Vagina (tissue), 2 donors: ENCODE results near the gene MAP2K5. TPM values are rescaled to one million over a fixed set of nuclear protein-coding genes. Genes with fewer than 3 reads are reported as not detected.

Source experiments
- DNase-seq, 2 donors: peaks; one replicate each; pipeline ENCODE4 v3.0.0-alpha.2; 2017; ENCODE audit errors: extremely low spot score in 2 of 2
- H3K27ac ChIP-seq: fragments of 200-600 bp; sonication (generic); one replicate; pipeline ENCODE4 v1.5.1; 2019
- H3K27me3 ChIP-seq: fragments of 200-600 bp; sonication (generic); one replicate; pipeline ENCODE4 v1.5.1; 2019
- H3K36me3 ChIP-seq, 2 donors: fragments of 200-600 bp; sonication (generic); one replicate each; pipeline ENCODE4 v1.5.1; 2017 to 2019
- H3K4me1 ChIP-seq: fragments of 200-600 bp; sonication (generic); one replicate; pipeline ENCODE4 v1.5.1; 2019
- H3K4me3 ChIP-seq, 2 donors: fragments of 200-600 bp; sonication (generic); 1 replicate in 1 of 2; 2 replicates in 1 of 2; pipeline ENCODE4 v1.5.1; 2016 to 2019
- H3K9me3 ChIP-seq: fragments of 200-600 bp; sonication (generic); one replicate; pipeline ENCODE4 v1.5.1; 2019
- POLR2A ChIP-seq, 2 donors: fragments of 450-650 bp; IDR thresholded peaks; one replicate each; pipeline ENCODE4 v1.6.1; 2017; ENCODE audit warnings: antibody characterized with exemption in 2 of 2, mild to moderate bottlenecking in 2 of 2, moderate library complexity in 2 of 2
- POLR2AphosphoS5 ChIP-seq, 2 donors: sonication (generic); formaldehyde crosslinking; IDR thresholded peaks; one replicate each; pipeline ENCODE4 v1.9.0; 2017; ENCODE audit warnings: antibody characterized with exemption in 2 of 2, mild to moderate bottlenecking in 2 of 2, low read depth in 1 of 2; ENCODE audit not compliant: insufficient read depth in 1 of 2
- intact Hi-C: fragments of 100-400 bp; cut with DNase I; formaldehyde crosslinking; loops from one replicate; pipeline ENCODE4 v1.15.1; 2023
- total RNA-seq: library from RNA; depleted of rRNA; stranded (reverse); fragments of >200 nt; gene quantifications from one replicate; pipeline ENCODE4 v1.2.3, GENCODE V29; 2016
- TF ChIP-seq, protein P1 (sequence below), 3 experiments: fragments of 450-650 bp in 2 of 3; fragments of 200-600 bp in 1 of 3; sonication (generic) in 1 of 3; IDR thresholded peaks; one replicate each; pipeline ENCODE4 v1.5.1; 2017 to 2019; ENCODE audit warnings: antibody characterized with exemption in 3 of 3, mild to moderate bottlenecking in 2 of 3, moderate library complexity in 2 of 3

The MAP2K5 gene
- total RNA-seq, 1 donor from 2014 or later: 13.5 TPM

DNA sequence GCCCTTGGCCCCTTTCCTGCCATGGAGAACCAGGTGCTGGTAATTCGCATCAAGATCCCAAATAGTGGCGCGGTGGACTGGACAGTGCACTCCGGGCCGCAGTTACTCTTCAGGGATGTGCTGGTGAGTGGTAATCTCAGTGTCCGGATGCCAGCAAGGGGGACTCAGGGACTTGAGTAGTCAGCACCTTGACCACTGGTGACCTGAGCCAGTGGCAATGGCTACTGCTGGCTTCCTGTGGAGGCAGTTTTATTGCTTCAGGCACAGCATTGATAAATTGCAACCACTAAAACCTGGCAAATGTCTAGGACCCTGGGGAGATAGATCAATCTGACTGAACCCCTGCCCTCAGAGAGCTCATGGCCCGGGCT lies 830 bp downstream of the MAP2K5 start:
- no peak for DNase-seq
- H3K9me3 ChIP-seq: no peaks in the 10 kb centered on the region
- H3K27me3 ChIP-seq: no peaks in the 10 kb centered on the region
- H3K27ac ChIP-seq: peak overlapping the region; percentile 82
- no peak for TF ChIP-seq POLR2AphosphoS5 (IDR thresholded peaks at IDR 0.05; ENCODE audit: insufficient read depth in 1 of 2, low read depth in 1 of 2)
- TF ChIP-seq POLR2A (IDR thresholded peaks at IDR 0.05): no peak
- TF ChIP-seq, protein P1, sequence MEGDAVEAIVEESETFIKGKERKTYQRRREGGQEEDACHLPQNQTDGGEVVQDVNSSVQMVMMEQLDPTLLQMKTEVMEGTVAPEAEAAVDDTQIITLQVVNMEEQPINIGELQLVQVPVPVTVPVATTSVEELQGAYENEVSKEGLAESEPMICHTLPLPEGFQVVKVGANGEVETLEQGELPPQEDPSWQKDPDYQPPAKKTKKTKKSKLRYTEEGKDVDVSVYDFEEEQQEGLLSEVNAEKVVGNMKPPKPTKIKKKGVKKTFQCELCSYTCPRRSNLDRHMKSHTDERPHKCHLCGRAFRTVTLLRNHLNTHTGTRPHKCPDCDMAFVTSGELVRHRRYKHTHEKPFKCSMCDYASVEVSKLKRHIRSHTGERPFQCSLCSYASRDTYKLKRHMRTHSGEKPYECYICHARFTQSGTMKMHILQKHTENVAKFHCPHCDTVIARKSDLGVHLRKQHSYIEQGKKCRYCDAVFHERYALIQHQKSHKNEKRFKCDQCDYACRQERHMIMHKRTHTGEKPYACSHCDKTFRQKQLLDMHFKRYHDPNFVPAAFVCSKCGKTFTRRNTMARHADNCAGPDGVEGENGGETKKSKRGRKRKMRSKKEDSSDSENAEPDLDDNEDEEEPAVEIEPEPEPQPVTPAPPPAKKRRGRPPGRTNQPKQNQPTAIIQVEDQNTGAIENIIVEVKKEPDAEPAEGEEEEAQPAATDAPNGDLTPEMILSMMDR (IDR thresholded peaks at IDR 0.05): no peak
- peak overlapping the region; percentile 78 to 80 for H3K4me3 ChIP-seq
- intact Hi-C loops: loop anchor here (5.0 kb wide), 1 partner anchor 294 kb away; no protein-coding TSS in a partner anchor
- H3K36me3 ChIP-seq: peaks cover 0 to 4% of the 10 kb centered on the region in 2 donors
- H3K4me1 ChIP-seq: peaks cover 29% of the 10 kb centered on the region

DNA sequence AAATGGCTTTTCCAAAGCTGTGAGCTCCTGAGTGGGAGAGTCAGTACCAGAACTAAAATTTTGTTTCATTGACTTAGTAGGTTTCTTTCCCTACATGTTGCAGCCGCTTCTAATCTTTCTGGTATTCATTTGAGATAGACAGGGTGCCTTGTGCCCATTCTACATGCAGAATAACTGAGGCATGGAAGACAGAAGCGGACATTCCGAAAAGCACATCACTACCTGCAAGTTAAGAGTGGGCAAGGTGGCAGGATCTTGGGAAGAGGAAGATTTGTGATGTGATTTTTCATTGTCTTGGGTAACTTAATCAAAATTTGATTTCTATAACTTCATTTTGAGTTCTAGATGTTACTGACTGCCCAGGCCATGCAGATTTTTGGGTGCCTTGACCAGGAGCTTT lies 2.0 kb downstream of the MAP2K5 start:
- Histone ChIP-seq H3K36me3 (peaks cover 0 to 4% of the 10 kb centered on the region in 2 donors), H3K27me3 (no peaks in the 10 kb centered on the region), H3K9me3 (no peaks in the 10 kb centered on the region), H3K27ac (no peak overlapping the region), H3K4me3 (no peak overlapping the region), H3K4me1 (peaks cover 29% of the 10 kb centered on the region)
- DNase-seq: no peak
- intact Hi-C loops: loop anchor here (5.0 kb wide), 1 partner anchor 293 kb away; no protein-coding TSS in a partner anchor
- TF ChIP-seq, protein P1 (IDR thresholded peaks at IDR 0.05): no peak
- no peak for TF ChIP-seq POLR2A (IDR thresholded peaks at IDR 0.05)
- no peak for TF ChIP-seq POLR2AphosphoS5 (IDR thresholded peaks at IDR 0.05; ENCODE audit: insufficient read depth in 1 of 2, low read depth in 1 of 2)

DNA sequence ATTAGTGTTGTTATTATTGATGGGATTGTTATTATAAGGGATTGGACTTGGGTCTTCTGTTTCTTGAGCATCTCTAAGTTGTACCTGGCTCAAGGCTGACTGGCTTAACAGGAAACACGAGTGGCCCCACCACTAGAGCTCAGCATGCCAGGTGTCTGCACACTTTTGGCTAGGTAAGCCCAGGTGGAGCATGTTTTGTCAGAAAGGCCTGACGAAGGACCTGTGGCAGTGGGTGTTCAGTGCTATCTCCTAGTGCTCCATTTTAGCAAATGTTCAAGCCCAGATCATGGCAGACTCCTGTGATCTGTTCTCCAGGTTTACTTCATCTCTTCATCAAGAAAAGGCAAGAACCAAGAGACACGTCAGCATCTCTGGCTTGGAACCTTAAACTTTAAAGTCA lies 3.4 kb downstream of the MAP2K5 start:
- Histone ChIP-seq H3K27me3 (no peaks in the 10 kb centered on the region), H3K9me3 (no peaks in the 10 kb centered on the region), H3K4me1 (peaks cover 28% of the 10 kb centered on the region), H3K4me3 (no peak overlapping the region), H3K27ac (no peak overlapping the region), H3K36me3 (peaks cover 0 to 4% of the 10 kb centered on the region in 2 donors)
- TF ChIP-seq, protein P1 (IDR thresholded peaks at IDR 0.05): no peak
- TF ChIP-seq POLR2A (IDR thresholded peaks at IDR 0.05): no peak
- no peak for TF ChIP-seq POLR2AphosphoS5 (IDR thresholded peaks at IDR 0.05; ENCODE audit: insufficient read depth in 1 of 2, low read depth in 1 of 2)
- intact Hi-C loops: no loop called here
- DNase-seq: no peak

DNA sequence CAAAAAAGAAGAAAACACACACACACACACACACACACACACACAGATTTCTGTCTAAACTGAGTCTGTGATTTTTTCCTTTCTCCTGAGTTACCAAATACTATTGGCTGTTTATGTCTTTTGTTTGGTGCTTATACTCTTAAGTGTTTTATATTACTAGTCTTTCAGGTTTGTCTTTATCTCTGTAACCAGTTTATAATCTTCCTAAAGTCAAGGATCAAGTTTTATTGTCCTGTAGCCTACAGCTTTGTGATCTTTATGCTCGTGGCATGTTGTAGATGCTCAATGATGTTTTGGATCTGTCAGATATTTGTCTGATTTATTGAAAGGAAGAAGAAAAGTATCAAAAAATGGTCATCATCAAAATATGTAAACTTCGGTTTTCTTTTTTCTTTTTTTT lies 4.6 kb downstream of the MAP2K5 start:
- Histone ChIP-seq H3K4me1 (peaks cover 20% of the 10 kb centered on the region), H3K27ac (no peak overlapping the region), H3K9me3 (no peaks in the 10 kb centered on the region), H3K27me3 (no peaks in the 10 kb centered on the region), H3K36me3 (peaks cover 0 to 4% of the 10 kb centered on the region in 2 donors), H3K4me3 (no peak overlapping the region)
- no peak for TF ChIP-seq POLR2AphosphoS5 (IDR thresholded peaks at IDR 0.05; ENCODE audit: insufficient read depth in 1 of 2, low read depth in 1 of 2)
- no peak for TF ChIP-seq POLR2A (IDR thresholded peaks at IDR 0.05)
- no peak for DNase-seq
- intact Hi-C loops: no loop called here

DNA sequence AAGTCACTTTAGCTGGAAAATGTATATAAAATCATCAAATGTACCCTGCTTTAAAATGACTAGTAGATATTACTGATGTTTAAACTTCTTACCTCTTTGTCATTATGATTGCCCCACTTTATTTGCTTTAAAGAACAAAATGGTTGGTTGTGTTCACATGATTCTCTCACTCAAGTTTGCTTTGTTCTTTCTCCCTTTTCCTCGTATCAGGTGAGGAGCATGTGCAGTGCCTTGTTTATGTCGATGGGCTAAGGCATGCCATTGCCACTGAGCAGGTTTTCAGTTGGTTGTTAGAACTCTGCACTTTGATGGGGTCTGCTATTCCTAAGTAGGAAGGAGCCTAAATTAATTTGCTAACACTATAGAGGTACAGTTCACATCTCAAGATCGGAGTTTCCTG lies 5.3 kb downstream of the MAP2K5 start:
- Histone ChIP-seq H3K27ac (no peak overlapping the region), H3K4me3 (no peak overlapping the region), H3K9me3 (no peaks in the 10 kb centered on the region), H3K36me3 (peaks cover 0 to 4% of the 10 kb centered on the region in 2 donors), H3K4me1 (peaks cover 20% of the 10 kb centered on the region), H3K27me3 (no peaks in the 10 kb centered on the region)
- DNase-seq: no peak
- TF ChIP-seq POLR2AphosphoS5 (IDR thresholded peaks at IDR 0.05; ENCODE audit: insufficient read depth in 1 of 2, low read depth in 1 of 2): no peak
- TF ChIP-seq, protein P1 (IDR thresholded peaks at IDR 0.05): no peak
- no peak for TF ChIP-seq POLR2A (IDR thresholded peaks at IDR 0.05)
- intact Hi-C loops: no loop called here
